ENCODE data around the gene SLC25A13.

The SLC25A13 gene

DNA sequence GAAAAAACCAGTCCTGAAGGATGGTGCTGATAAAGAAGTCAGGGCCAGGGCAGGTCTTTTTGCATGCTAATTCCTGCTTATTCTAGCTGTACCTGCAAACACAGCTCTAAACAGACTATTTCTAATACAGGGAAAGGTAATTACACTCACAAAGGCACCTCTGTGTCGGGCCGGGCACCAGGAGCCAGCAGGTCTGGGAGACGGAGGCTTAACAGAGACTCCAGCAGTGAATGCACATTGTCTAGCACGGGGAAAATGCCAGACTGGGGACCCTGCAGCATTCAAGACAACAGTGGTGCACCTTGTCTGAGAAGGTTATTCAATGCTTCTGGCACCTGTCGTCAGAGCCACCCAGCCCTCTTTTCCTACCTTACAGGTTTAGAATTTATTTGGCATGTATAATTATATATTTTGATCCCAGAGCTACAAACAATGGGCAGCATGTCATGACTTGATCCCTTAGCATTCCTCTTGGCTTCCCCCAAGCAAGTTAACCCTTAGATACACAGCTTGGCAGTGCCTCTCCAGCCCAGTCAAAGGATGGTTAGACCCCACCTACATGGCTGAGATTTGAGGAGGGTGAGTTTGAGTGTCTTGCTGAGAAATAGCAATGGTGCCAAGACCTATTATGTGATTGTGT, 185.2 kb downstream of the SLC25A13 start:
- DNase-seq = no peak

- no peak for DNase-seq
Measured at GRCh38 chr7:96135241-96135640, 186.7 kb downstream of the SLC25A13 start.

DNA sequence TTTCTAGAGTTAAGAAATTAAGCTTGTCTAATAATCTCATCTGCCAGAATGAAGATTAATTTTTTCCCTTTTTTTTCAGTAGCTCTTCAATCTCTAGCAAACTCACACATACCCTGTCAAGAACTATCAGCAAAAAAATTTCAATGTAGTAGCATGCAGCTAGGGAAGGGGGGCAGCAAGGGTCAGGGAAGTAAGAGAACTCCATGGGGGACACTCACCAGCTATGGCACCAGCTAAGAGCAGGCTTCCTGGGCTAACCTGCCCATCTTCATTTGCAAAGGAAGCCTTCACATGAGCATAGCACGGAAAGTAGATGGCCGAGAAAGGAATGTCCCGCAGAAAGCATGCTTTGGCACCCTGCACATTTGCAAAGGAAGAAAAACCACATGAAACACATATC, 190.4 kb downstream of the SLC25A13 start:
- DNase-seq = no peak

GRCh38 chr7:96127746-96128145, 194.2 kb downstream of the SLC25A13 start:
- no peak for DNase-seq

DNA sequence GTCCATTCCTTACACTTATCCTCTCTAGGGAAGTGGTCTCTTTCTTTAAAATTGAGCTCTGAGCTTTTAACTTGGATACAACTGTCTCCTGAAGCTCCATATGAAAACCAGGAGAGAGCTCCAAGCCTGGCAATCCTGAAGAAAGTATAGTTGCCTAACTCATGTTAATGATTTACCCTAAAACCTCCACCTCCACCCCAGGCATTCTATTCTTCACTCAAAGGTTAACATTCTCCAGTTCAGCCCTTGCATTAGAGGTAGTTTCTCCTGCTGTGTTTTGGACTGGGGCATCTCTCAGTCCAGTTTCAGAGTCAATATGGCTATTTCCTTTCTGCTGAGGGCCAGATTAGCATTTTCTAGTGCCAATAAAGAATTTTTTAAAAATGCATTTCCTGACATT, 195.5 kb downstream of the SLC25A13 start:
- no peak for DNase-seq

- no peak for DNase-seq
Measured at GRCh38 chr7:96122746-96123145, 199.2 kb downstream of the SLC25A13 start.

DNA sequence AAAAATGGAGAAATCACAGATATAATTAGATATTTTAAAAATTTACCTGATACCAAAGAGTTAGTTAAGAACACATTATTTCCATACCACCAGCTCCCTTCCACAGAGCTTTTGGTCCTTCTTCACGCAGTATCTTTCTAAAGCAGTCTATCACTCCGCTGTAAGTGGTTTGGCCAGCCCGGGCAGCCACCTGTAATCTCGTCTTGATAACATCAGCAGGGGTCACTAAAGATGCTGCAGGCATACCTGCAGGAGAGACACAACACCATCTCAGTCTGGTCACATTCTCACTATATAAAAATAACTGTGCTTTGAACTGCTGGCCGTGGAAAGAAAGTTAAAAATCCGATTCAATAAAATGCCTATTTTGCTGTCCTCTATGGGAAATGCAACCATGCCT, 200.1 kb downstream of the SLC25A13 start:
- no peak for DNase-seq

- DNase-seq = no peak
Measured at GRCh38 chr7:96120445-96121225, 201.3 kb downstream of the SLC25A13 start.

- no peak for DNase-seq
Measured at GRCh38 chr7:96118449-96119001, 203.4 kb downstream of the SLC25A13 start.

DNA sequence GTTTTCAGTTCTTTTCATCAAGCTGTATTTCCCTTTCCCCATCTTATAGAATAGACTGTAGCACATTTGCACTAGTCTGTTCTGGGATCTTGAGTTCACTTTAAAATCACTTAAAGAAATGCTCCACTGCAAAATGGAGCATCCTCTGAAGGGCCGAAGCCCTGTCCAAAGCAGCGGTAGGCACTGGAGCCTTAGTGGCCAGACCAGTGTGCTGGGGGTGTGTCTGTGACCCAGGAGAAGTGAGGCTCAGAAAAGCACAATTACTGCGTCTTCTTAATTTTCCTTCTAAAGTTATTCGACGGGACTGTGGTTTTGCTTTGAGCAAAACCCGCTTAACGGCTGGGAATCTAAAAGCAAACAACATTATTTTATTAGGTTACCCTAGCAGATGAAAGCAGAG, 205.7 kb downstream of the SLC25A13 start:
- no peak for DNase-seq

GRCh38 chr7:96114190-96114589, 207.7 kb downstream of the SLC25A13 start:
- DNase-seq = no peak

GRCh38 chr7:96111405-96111804, 210.5 kb downstream of the SLC25A13 start:
- DNase-seq = no peak

GRCh38 chr7:96104984-96105383, 216.9 kb downstream of the SLC25A13 start:
- no peak for DNase-seq

GRCh38 chr7:96102096-96102811, 219.6 kb downstream of the SLC25A13 start:
- no peak for DNase-seq

GRCh38 chr7:96100737-96101136, 221.2 kb downstream of the SLC25A13 start:
- no peak for DNase-seq

DNA sequence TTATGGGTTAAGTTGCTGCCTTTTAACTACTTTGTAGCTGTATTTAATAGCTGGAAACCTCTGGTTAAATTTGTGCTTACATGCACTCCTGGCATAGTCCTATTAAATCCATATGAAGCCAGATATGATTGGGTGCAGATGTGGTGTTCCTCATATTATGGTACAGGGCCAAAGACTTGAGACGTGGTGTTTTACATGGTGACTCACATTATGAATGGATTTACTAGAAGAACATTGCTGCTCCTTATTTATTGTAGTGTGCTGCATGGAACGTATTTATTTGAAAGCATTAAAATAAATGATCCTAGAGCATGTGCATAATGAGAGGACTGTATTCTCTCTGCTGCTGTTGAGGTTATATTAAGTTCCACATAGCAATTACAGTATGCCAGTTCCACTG, 224.1 kb downstream of the SLC25A13 start:
- DNase-seq = no peak

DNA sequence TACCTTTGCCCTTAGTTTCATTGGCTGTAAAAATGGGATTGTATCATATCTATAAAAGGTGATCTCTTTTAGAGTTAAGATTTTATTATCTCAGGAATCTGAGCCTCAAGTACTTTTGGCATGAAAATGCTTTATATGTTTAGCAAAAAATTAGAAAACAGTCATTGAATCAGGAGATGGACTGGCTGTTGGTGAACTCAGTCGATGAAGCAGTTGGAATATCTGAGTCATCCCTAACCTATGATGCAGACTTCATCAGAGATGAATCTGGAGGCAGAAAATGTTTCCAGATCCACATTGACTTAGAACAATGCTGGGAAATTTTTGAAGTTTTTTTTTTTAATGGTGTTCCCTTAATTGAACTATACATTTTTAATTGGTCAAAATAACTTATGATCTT, 228.5 kb downstream of the SLC25A13 start:
- DNase-seq = no peak

- no peak for DNase-seq
Measured at GRCh38 chr7:96090756-96091155, 231.1 kb downstream of the SLC25A13 start.

DNA sequence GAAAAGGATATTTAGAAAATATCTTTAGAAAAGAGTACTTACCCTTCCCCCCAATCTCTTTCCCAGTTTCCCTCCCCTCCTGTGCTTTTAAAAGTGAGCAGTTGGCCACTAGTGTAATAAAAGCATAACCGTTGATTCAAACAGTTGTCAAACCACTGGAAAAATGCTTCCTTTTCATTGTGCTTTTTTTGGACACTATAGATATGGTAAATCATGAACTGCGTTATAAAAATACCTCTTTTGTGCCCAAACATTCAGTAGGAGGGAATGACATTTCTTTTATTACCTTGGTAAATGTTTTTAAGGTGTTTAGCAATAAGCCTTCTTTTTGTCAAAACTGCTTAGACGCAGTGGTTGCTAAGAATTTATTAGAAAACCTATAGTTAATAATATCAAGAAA, 232.4 kb downstream of the SLC25A13 start:
- DNase-seq = no peak

DNA sequence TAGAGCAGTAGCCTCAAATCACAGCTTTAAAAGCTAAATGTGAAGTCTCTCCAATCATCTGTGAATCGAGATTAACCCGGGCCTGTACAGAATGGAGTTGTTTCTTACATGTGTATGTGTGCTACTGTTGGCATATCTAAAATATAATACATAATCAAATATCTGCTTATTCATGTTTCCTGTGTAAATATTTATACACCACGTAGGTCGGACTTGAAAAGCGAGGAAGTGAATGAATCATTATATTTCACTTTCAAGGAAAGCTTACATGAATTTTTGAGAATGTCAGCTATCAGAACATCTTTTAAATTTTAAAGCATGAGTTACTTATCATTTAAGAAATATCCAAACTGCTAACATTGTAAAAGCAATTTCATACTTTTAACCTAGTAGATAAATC, 233.3 kb downstream of the SLC25A13 start:
- no peak for DNase-seq

- DNase-seq = no peak
Measured at GRCh38 chr7:96085953-96086352, 235.9 kb downstream of the SLC25A13 start.

GRCh38 chr7:96084881-96085553, 236.9 kb downstream of the SLC25A13 start:
- no peak for DNase-seq

DNA sequence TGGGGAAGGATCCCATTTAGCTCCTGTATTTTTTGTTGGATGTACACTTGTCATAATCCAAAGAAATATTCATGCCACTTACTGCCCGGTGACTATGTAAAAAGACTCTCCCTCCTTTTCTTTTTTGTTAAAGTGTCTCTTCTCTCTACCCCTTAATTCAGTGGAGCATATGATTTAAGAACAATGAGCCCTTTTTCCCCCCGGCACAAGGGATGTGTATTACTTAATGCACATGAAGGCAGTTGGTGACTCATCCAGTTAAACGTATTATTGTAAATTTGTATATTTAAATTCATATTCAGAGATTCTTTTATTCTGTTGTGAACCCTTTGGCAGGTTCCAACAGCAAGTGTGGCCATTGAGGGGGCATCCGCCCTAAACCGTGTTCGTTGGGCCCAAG, 241.9 kb downstream of the SLC25A13 start:
- no peak for DNase-seq
